ENCODE measurements around the gene CALD1.

CALD1 gene

DNA sequence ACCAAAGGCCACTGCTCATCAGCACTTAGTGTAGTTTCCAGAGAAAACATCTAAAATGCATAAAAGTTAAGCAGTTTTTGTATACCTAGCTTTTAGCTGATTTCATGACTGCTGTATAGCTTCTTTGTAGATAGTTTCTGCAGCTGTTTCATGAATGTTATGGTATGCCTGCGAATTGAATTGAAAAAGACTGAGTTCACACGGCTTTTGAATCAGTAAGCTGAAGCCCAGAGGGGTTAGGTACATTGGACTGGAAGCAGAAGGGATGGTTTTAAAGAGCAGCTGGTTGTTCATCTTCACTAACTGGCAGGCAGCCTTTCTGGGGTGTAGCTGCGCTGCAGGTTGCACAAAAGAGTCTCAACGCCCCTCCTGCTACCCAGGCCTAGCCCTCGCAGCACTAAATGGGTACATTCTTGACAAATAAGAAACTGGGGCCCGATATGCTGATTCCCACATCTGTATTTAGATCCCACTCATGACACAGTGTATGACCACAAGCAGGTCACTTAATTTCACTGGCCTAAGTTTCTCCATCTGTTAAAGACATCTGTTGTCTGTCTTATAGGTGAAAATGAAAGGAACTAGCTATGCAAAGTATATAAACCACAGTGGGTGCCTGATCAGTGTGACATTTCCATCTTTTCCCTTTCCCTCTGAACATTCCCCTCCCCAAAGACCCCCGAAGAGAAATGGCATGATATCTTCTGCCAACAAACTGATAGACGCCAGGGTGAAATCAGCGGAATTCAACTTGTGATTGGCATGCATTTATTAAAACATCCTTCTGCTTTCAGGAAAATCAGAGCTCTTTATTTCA lies 120.9 kb downstream of the CALD1 start:
- DNase-seq: no peak

DNA sequence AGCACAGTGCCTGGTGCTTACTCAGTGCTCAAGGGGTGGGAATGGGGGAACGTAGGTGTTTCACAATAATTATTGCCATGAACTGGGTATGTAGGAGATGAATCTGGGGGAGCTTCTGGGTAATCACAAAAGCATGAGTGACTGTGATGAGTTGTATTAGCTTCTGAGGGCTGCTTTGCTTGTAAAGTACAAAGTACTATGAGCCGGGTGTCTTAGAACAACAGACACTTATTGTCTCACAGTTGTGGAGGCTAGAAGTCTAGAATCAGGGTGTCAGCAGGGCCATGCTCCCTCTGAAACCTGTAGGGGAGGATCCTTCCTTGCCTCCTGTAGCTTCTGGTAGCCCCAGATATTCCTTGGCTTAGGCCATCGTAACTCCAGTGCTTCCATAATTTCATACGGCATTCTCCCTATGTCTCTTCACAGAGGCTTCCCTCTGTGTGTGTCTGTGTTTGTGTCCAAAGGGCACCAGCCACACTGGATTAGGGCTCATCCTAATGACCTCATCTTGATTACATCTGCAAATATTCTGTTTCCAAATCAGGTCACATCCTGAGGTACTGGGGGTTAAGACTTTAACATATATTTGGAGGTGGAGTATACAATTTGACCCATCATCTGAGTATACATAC lies 122.1 kb downstream of the CALD1 start:
- DNase-seq: no peak

DNA sequence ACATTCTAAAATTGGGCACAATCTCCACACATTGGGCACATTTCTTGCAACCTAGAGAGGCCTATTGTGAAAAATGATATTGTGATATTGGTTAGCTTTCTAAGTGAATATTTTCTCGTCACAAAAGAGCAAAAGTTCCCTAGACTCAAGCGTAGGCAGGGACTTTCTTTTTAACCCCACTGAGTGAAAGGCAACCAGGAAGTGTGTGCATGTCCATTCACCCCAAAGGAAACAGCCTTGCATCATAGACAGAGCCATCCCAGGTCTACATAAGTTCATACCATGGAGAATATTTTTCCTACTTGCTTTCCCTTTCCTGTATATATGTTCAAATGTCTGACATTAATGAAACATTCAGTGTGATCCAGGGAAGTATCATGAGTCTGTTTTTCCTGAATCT lies 122.6 kb downstream of the CALD1 start:
- DNase-seq: no peak

DNA sequence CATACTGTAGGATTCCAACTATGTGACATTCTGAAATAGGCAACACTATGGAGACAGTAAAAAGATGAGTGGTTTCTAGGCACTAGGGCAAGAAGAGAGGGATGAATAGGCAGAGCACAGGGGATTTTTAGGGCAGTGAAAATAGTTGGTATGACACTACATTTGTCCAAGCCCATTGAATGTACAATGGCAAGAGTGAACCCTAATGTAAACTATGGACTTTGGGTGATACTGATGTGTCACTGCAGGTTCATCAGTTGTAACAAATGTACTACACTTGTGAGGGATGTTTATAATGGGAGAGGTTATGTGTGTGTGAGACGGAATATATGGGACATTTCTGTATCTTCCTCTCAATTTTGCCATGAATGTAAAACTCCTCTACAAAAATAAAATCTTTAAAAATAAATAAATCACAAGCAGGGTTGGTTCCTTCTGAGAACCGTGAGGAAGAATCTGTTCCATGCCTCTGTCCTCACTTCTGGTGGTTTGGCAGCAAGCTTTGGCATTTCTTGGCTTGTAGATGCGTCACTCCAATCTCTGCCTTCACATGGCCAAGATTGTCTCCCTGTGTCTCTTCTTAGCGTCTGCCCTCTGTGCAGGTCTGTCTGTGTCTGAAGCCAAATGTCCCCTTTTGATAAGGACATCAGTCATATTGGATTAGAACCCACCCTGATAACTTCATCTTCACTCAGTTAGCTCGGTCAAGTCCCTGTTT lies 123.8 kb downstream of the CALD1 start:
- DNase-seq: no peak

DNA sequence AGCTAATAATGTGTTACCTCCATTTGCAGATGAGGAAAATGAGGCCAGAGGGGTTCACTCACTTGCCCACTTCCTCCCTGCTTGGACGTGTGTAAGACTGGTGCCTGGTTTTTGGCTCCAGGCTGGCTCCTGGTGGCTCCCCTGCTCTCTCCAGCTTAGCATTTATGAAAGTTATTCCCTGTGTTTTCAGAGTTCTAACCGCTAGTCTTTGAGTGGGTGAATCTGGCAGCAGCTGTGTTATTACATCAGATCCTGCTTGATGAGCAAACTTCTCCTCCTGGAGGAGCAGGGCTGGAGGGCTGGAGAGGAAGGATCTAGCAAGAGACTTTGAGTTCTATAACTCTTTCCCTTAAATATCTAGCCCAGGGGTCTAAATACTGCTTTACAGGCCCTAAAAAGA lies 125.9 kb downstream of the CALD1 start:
- no peak for DNase-seq

DNA sequence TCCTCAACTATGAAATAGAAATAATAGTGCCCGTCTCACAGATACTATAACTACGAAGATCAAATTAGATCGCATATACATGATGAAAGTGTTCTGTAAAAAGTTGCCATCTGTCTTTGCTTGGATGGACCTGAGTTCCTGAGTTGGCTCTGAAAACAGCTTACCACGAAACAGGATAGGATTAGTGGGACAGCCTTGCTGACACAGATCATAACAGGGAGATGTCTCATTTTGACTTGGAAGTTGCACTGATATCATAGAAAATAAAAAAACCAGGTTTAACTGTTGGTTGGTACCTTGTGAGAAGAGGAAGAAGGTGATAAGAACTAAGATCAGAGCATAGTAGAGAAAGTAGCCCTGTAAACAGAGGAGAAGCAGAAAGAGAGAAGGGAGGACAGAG lies 127.6 kb downstream of the CALD1 start:
- DNase-seq: no peak

DNA sequence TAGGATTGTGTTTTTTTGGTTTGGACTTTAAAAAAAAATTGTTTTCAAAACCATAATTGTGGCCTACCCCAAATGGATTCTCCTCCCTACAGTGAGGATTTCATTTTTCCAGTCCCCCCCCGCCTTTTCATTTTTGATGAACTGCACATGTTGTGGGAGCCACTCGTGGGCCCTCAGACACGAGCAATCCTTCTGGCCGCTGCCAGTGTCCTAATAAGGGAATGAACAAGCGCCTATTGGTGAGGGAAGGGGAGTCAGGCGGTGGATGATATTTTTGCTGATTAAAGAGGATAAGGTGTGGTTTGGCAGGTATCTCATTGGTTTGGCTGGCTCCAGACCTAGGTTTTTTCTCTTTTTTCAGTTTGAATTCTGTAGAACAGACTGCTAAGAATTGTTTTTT lies 128.2 kb downstream of the CALD1 start:
- DNase-seq: no peak

DNA sequence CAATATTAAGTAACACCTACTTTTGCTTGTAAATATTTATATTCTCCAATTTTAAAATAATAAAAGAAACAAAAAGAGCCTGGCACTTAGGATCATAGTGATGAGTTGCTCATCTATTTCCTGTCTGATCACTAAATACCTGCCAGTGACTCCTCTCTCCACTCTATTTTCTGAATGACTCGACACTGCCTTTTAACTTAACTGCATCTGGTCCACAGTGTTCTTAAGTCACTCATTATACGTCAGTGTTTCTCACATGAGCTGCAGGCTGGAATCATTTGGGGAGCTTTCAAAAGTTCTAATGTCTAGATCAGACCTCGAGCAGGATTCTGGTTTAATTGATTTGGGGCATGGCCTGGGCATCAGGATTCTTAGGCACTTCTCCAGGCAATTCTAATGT lies 128.9 kb downstream of the CALD1 start:
- DNase-seq: no peak

DNA sequence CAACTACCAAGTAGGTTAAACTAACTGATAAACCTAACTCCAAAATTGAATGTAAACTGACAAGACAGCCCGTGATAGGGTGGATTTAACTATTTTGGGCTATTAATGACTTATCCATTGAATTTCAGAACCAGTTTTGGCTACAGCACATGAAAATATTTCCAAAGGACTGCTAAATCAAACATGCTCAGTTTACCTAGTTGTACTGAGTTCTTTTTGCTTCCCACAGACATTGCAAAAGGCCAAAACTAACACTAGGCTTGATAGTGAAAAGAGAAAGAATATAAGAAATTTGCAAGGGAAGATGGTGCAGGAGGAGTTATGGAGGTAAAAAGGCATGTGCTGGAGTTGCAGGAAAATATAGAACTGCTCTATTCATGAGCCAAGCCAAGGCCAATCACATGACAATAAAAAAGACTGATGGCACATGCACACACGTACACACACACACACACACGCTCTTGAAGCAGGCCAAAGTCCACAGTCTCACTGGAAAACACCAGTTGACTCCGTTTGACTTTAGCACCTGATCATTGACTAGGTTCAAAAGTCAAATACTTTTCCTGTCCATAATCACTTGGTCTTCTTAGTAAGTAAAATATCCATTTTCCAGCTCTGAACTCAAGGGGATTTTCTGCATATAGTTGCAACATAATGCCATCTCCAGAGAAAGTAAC lies 130.9 kb downstream of the CALD1 start:
- no peak for DNase-seq

DNA sequence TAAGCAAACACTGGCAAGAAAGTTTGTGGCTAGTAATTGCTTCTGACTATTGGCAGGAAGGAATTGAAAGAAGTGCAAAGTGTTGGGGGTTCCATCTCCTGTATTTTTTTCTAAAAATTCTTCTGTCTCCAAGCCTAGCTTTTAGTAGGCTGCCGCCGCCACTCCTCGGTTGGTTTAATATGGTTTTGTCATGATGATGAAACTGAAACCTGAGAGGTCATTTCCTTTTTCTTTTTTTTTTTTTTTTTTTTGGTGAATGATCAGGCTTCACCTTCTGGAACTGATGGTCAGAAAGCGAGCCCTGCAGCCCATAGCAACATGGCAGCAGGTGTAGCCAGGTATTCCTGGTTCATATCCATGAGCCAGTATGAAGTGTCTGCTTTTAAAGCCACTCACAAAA lies 131.5 kb downstream of the CALD1 start:
- no peak for DNase-seq

DNA sequence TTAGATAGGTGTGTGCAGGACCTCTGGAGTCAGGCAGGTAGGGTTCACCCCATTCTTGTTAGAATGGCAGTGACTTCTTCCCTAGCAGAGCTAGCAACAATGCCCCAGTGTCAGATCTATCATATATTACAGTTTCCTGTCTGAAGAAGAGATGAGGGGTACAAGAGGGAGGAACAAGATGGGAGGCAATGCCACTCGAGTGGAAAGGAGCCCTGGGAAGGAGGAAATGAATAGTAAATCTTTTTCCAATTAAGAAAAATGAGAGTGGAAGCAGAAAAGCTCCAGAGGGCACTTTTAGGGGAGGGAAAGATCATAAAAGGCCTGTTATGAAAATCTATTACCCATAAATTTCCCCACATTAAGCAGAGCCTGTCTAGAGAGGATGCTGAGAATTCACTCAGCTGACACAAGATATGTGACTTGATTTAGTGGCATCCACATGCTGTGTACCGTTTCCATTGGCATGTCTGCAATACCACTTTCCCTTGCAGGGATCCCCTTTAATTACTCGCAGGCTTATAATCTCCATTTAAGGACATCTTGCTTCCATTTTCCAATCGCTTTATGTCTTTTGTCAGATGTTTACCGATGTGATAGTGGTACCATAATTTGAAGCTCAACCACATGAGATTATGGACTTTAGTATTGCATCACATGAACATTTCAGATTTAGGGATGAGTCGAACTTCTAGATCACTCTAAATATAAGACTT lies 136.9 kb downstream of the CALD1 start:
- no peak for DNase-seq

DNA sequence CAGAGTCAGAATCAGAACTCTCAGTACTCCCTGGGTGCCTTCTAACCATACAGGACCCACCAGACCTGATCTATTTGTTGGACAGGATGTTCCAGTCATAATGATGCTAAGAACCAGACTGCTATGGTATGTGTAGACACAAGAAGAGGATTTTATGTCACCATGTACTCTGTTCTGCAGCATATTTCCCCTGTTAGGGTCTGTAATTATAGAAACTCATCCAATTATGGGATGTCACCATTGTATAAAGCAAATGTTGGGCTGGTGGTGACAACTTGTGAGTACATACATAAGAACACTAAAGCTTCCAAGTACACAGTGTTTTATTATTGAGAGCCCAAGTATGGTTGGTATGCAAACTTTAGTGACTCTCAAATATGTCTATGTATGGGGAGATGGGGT lies 139.8 kb downstream of the CALD1 start:
- no peak for DNase-seq

DNA sequence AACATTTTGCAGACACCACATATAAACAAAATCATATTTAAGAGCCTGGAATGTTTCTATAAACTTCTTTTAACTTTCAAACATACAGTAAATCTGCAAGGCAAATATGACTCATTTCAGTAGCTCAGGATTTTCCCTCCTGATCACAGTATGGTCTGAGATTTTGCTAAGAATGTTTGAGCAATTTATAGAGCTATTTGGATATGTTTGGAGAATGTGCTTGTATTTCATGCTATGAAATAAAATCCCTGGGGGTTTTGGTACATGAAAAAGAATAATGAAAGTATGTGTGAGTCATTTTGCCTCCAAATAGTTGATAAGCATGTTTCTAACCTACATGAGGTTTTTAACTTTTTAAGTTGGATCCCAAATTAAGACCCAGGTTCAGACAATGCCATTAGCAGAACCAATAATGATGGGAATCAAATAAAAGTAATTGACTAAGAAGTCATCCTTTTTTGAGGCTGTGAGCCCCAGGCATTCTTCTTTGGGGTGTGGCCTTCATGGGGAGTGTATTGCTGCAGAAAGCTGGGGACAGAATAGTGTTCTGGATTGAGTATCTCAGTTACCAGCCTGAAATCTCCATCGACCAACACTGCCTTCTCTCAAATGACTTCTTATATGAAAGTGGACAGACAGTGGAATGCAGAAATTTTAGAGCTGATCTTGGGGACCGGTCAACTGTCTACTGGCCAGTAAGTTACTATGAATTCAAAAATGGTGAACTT lies 140.8 kb downstream of the CALD1 start:
- no peak for DNase-seq

DNA sequence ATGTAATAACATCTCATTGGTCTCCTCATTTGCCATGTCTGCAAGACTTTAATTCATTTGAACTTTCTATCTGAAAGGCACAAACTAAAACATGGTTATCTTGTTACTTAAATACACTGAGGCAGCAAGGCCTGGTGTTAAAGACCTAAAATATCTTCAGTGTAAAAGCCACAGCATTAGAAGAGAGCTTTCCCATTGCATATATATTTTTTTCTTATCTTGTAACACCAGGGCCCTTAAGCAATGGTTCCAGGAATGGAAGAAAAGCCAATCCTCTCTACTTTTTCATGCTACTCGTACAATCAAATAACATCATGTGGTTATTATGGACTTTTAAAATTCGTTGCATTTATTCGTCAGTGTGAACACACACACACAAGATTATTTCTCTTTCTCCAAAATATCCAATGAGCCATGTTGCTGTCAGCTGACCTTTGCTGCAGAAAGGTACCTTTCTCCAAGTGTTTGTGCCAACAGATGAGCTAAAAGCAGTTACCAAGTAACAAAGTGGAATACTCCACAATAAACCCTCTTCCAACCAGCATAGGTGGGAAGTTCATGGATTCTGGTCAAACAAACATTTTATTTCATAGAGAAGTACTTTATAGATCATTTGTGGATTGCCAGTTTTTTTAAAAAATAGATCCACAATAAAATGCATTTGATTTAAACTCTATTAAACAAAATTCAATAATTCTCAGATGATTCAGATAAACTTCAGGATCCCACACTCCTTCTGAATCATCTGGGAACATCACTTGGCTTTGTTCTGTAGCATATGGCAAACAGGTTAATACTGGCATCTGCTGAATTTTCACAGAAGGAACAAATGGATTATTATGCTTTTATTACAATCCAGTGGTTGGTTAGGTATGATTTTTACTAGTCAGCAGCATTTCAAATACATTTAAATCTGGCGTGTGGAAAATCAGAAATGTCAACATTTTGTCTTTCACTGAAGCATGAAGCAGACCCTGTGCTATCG lies 143.6 kb downstream of the CALD1 start:
- DNase-seq: no peak

DNA sequence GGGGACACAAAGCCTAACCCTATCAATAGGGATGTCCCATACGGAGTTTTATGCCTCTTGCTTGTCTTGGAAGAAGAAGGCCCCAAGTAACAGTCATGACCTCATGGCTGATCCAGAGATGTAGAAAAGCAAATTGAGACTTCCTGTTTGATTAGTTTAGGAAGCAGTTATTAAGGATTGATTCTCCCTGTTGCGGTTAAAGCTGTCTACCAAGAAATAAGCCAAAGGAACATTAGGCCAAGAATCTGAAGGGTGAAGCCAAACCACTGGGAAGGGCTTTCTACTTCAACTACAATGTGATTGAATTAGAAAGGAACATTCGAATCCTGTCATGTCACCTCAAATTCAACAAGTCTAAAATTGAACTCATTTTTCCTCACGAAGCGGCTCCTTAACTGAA lies 146.3 kb downstream of the CALD1 start:
- no peak for DNase-seq

DNA sequence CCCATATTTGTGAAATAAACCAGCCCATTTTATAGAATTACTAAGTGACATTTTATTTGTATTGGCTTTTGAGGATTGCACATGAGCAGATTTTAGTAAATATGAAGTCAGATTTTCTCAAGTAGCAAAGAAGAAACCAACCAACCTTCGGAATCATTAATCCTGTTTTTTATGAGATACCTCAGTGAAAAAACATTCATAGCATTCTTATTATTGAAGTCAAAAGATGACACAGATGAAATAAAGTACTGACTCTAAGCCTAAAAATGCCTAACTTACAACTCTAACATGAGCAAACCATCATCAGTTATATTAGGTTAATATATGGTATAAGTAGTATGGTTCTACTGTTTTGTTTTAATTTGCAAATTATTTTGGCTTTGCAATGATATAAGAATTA lies 147.0 kb downstream of the CALD1 start:
- DNase-seq: no peak

DNA sequence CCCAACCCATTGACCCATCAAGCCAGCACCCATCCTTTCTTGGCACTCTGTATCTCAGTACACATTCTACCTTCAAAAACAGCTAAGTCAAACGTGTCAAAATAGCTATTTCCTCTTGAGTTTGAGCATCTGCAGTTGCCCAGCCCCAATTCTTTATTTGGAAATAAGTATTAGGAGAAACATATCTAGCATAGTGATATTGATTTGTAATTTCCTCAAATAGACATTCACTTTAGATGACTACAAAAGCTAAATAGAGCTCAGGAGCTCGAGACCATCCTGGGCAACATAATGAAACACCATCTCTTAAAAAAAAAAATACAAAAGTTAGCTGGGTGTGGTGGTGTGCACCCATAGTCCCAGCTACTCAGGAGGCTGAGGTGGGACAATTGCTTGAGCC lies 147.6 kb downstream of the CALD1 start:
- DNase-seq: no peak

DNA sequence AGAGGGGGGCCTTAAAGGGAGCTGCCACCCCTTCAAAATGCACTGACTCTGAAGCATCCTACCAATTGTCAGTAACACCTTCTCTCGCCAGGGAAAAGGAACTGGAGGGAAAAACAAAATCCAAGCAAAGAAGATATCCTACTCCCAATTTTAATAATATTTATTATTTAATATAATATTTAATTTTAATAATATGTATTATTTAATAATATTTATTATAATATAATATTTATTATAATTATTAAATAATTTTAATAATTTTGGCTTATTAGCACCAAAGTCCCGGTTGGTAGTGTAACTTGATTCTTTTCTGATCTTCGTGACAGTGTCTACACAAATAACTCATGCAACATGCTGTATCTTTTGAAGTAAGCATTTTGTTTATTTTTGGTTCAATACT lies 148.3 kb downstream of the CALD1 start:
- DNase-seq: no peak

DNA sequence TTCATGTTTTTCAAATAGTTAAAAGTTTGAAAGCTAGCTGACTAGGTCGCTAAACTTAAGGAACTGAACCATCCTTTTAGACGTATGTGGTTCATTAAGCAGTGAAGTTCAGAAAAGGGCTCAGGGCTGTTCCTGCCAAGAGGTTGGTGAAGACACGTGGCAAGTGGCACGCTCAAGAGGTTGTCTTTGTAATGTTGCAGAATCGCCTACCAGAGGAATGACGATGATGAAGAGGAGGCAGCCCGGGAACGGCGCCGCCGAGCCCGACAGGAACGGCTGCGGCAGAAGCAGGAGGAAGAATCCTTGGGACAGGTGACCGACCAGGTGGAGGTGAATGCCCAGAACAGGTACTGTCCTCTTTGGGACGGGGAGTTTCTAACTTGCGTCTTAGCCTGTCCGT lies 149.1 kb downstream of the CALD1 start:
- no peak for DNase-seq

DNA sequence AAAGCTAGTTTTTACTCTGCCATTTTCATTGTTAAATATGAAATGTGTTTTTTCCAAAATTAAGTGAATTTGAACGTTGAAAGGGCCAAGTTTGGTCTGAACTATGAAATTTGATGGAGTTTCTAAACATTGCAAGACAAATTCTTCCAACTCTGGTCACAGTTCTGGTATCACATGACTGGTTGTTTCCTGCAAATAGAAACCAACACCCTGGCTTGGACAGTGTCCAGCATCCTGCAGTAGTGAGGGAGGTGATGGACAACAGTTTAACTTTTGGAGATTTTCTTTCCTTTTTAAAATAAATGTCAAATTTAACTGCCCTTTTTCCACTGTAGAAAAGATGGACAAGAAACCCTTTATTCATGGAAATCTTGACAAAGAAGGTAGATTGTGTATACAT lies 152.1 kb downstream of the CALD1 start:
- no peak for DNase-seq

Measured in activated naive CD4-positive, alpha-beta T cell (primary cell).